Duodenal mucosa (tissue), 2 donors: ENCODE results near the gene LDLRAD2.
A peak's percentile ranks its signal among the peaks of the same experiment; 100 is the strongest.

Experiments used
- H3K27ac ChIP-seq: one replicate; pipeline ENCODE4 v1.7.0; 2013; ENCODE audit warnings: low read depth, low read length
- H3K27me3 ChIP-seq, 2 donors: one replicate each; pipeline ENCODE4 v1.7.0; 2013; ENCODE audit warnings: low read length in 2 of 2, control low read depth in 1 of 2; ENCODE audit not compliant: insufficient read depth in 2 of 2, control insufficient read depth in 1 of 2
- H3K36me3 ChIP-seq, 2 donors: one replicate each; pipeline ENCODE4 v1.7.0; 2013; ENCODE audit warnings: low read length in 2 of 2, control low read depth in 1 of 2; ENCODE audit not compliant: insufficient read depth in 2 of 2, control insufficient read depth in 1 of 2
- H3K4me1 ChIP-seq, 2 donors: one replicate each; pipeline ENCODE4 v1.7.0; 2013; ENCODE audit warnings: low read length in 2 of 2, control low read depth in 1 of 2; ENCODE audit not compliant: insufficient read depth in 2 of 2, control insufficient read depth in 1 of 2
- H3K4me3 ChIP-seq, 2 donors: one replicate each; pipeline ENCODE4 v1.7.0; 2013; ENCODE audit warnings: low read length in 2 of 2, low read depth in 1 of 2
- H3K9ac ChIP-seq, 2 donors: one replicate each; pipeline ENCODE4 v1.7.0; 2013; ENCODE audit warnings: low read length in 2 of 2, low read depth in 1 of 2
- H3K9me3 ChIP-seq, 2 donors: one replicate each; pipeline ENCODE4 v1.7.0; 2013; ENCODE audit warnings: low read length in 2 of 2, control low read depth in 1 of 2; ENCODE audit not compliant: control insufficient read depth in 1 of 2

The LDLRAD2 gene

GRCh38 chr1:21851430-21852250 is 39.6 kb downstream of the LDLRAD2 start:
- H3K4me3 ChIP-seq = no peak overlapping the region
- H3K9me3 ChIP-seq = no peaks in the 10 kb centered on the region
- H3K27me3 ChIP-seq = no peaks in the 10 kb centered on the region
- H3K9ac ChIP-seq = no peak overlapping the region
- no peaks in the 10 kb centered on the region for H3K4me1 ChIP-seq
- peaks cover 23 to 83% of the 10 kb centered on the region in 2 donors for H3K36me3 ChIP-seq
- H3K27ac ChIP-seq = no peak overlapping the region

- H3K36me3 ChIP-seq = peaks cover 30 to 85% of the 10 kb centered on the region in 2 donors
- no peaks in the 10 kb centered on the region for H3K27me3 ChIP-seq
- H3K4me3 ChIP-seq = no peak overlapping the region
- no peaks in the 10 kb centered on the region for H3K9me3 ChIP-seq
- H3K4me1 ChIP-seq = peaks cover 0 to 4% of the 10 kb centered on the region in 2 donors
- H3K9ac ChIP-seq = no peak overlapping the region
- H3K27ac ChIP-seq = no peak overlapping the region
Observed at GRCh38 chr1:21852282-21853130, 40.4 kb downstream of the LDLRAD2 start.

GRCh38 chr1:21853131-21853427 is 41.0 kb downstream of the LDLRAD2 start:
- H3K9me3 ChIP-seq = no peaks in the 10 kb centered on the region
- H3K27ac ChIP-seq = no peak overlapping the region
- H3K4me1 ChIP-seq = peaks cover 0 to 4% of the 10 kb centered on the region in 2 donors
- H3K36me3 ChIP-seq = peaks cover 27 to 79% of the 10 kb centered on the region in 2 donors
- no peaks in the 10 kb centered on the region for H3K27me3 ChIP-seq
- H3K9ac ChIP-seq = no peak overlapping the region
- no peak overlapping the region for H3K4me3 ChIP-seq

- Histone ChIP-seq H3K36me3 (peaks cover 23 to 74% of the 10 kb centered on the region in 2 donors), H3K27ac (no peak overlapping the region)
Observed at GRCh38 chr1:21854090-21854750, 42.2 kb downstream of the LDLRAD2 start.

GRCh38 chr1:21854751-21855131 is 42.7 kb downstream of the LDLRAD2 start:
- peaks cover 0 to 4% of the 10 kb centered on the region in 2 donors for H3K4me1 ChIP-seq
- no peak overlapping the region for H3K27ac ChIP-seq

More at GRCh38 chr1:21854090-21854750, 42.2 kb downstream of the LDLRAD2 start:
- Histone ChIP-seq H3K9me3 (no peaks in the 10 kb centered on the region), H3K9ac (no peak overlapping the region), H3K4me1 (peaks cover 0 to 4% of the 10 kb centered on the region in 2 donors), H3K27me3 (no peaks in the 10 kb centered on the region), H3K4me3 (no peak overlapping the region)

GRCh38 chr1:21855257-21856096 is 43.4 kb downstream of the LDLRAD2 start:
- peaks cover 23 to 73% of the 10 kb centered on the region in 2 donors for H3K36me3 ChIP-seq

More at GRCh38 chr1:21854751-21855131, 42.7 kb downstream of the LDLRAD2 start:
- Histone ChIP-seq H3K36me3 (peaks cover 23 to 75% of the 10 kb centered on the region in 2 donors), H3K9me3 (no peaks in the 10 kb centered on the region), H3K4me3 (no peak overlapping the region), H3K9ac (no peak overlapping the region), H3K27me3 (no peaks in the 10 kb centered on the region)

GRCh38 chr1:21857142-21857839 is 45.2 kb downstream of the LDLRAD2 start:
- Histone ChIP-seq H3K9ac (no peak overlapping the region), H3K27me3 (no peaks in the 10 kb centered on the region), H3K4me3 (no peak overlapping the region), H3K9me3 (peaks cover 4% of the 10 kb centered on the region in 2 donors), H3K36me3 (peaks cover 39 to 75% of the 10 kb centered on the region in 2 donors), H3K27ac (peak overlapping the region; percentile 3), H3K4me1 (peaks cover 0 to 4% of the 10 kb centered on the region in 2 donors)

More at GRCh38 chr1:21855257-21856096, 43.4 kb downstream of the LDLRAD2 start:
- H3K9me3 ChIP-seq = no peaks in the 10 kb centered on the region
- peaks cover 0 to 4% of the 10 kb centered on the region in 2 donors for H3K4me1 ChIP-seq
- no peak overlapping the region for H3K9ac ChIP-seq
- no peaks in the 10 kb centered on the region for H3K27me3 ChIP-seq
- H3K4me3 ChIP-seq = no peak overlapping the region
- no peak overlapping the region for H3K27ac ChIP-seq

GRCh38 chr1:21857840-21858670 is 46.0 kb downstream of the LDLRAD2 start:
- no peak overlapping the region for H3K4me3 ChIP-seq
- H3K9ac ChIP-seq = no peak overlapping the region
- peaks cover 4% of the 10 kb centered on the region in 2 donors for H3K9me3 ChIP-seq
- no peaks in the 10 kb centered on the region for H3K27me3 ChIP-seq
- no peak overlapping the region for H3K27ac ChIP-seq
- H3K36me3 ChIP-seq = peaks cover 36 to 69% of the 10 kb centered on the region in 2 donors
- peaks cover 0 to 4% of the 10 kb centered on the region in 2 donors for H3K4me1 ChIP-seq
